Hematopoietic multipotent progenitor cell treated with erythropoietin and hydrocortisone succinate and interleukin-3 and kit ligand, for 6 days (in vitro differentiated cells): ENCODE data around the gene ERFE.
A peak's percentile ranks its signal among the peaks of the same experiment; 100 is the strongest.
"Not testable (repeated sequence)": the region's sequence is repeated elsewhere in the genome, so short reads cannot be mapped to it uniquely, and the experiment has no call there.

Source experiments
- DNase-seq: peaks from one replicate; pipeline ENCODE4 v3.0.0-alpha.2; 2015

Gene ERFE

GRCh38 chr2:238158509-238159070, at the start of gene ERFE:
TSS of gene ERFE (plus strand) at chr2:238158970. CDS start at chr2:238159008, 38 bp downstream.
- DNase-seq, result peak; percentile 81

GRCh38 chr2:238113611-238114010, 45.2 kb upstream of the ERFE start:
- no peak for DNase-seq

- no peak for DNase-seq
Observed at GRCh38 chr2:238114331-238114841, 44.4 kb upstream of the ERFE start.

- no peak for DNase-seq
Observed at GRCh38 chr2:238114851-238115660, 43.7 kb upstream of the ERFE start.

GRCh38 chr2:238115709-238116108, 43.1 kb upstream of the ERFE start:
- not testable (repeated sequence) for DNase-seq

- DNase-seq, result no peak
Observed at GRCh38 chr2:238116298-238117198, 42.2 kb upstream of the ERFE start.

- DNase-seq, result no peak
Observed at GRCh38 chr2:238117199-238118154, 41.3 kb upstream of the ERFE start.

- DNase-seq, result no peak
Observed at GRCh38 chr2:238119756-238120462, 38.9 kb upstream of the ERFE start.

- DNase-seq, result no peak
Observed at GRCh38 chr2:238120463-238121298, 38.1 kb upstream of the ERFE start.

GRCh38 chr2:238121511-238122286, 37.1 kb upstream of the ERFE start:
- DNase-seq, result no peak

GRCh38 chr2:238122287-238123217, 36.2 kb upstream of the ERFE start:
- DNase-seq, result no peak

- DNase-seq, result no peak
Observed at GRCh38 chr2:238123218-238123971, 35.4 kb upstream of the ERFE start.

- no peak for DNase-seq
Observed at GRCh38 chr2:238123991-238124470, 34.7 kb upstream of the ERFE start.

GRCh38 chr2:238124488-238125126, 34.2 kb upstream of the ERFE start:
- DNase-seq, result no peak

- no peak for DNase-seq
Observed at GRCh38 chr2:238125127-238125885, 33.5 kb upstream of the ERFE start.

GRCh38 chr2:238126338-238126737, 32.4 kb upstream of the ERFE start:
- no peak for DNase-seq
